Astrocyte (in vitro differentiated cells and primary cell): Measurements from ENCODE around the gene KLHL17. TPM values are rescaled to one million over a fixed set of nuclear protein-coding genes. Genes with fewer than 3 reads are reported as not detected.

Experiments
- DNase-seq: peaks from one replicate; pipeline ENCODE4 v3.0.0-alpha.2; 2010; ENCODE audit warnings: low read depth
- FAIRE-seq: peaks from 2 replicates; lab custom pipeline; 2011; peaks lifted over from hg19 to GRCh38; lab: Jason Lieb, UNC
- H2AFZ ChIP-seq: 2 replicates; pipeline ENCODE4 v1.6.0; 2012; ENCODE audit warnings: low read depth, low read length, inconsistent platforms
- H3K27ac ChIP-seq: 2 replicates; pipeline ENCODE4 v1.5.1; 2011; ENCODE audit warnings: low read depth, low read length, inconsistent platforms
- H3K27me3 ChIP-seq: 2 replicates; pipeline ENCODE4 v1.6.0; 2011; ENCODE audit warnings: low read length, inconsistent platforms; ENCODE audit not compliant: insufficient read depth
- H3K36me3 ChIP-seq: 2 replicates; pipeline ENCODE4 v1.5.1; 2011; ENCODE audit warnings: low read length, inconsistent platforms; ENCODE audit not compliant: insufficient read depth
- H3K4me1 ChIP-seq: 2 replicates; pipeline ENCODE4 v1.5.1; 2011; ENCODE audit warnings: low read length, inconsistent platforms; ENCODE audit not compliant: insufficient read depth
- H3K4me2 ChIP-seq: 2 replicates; pipeline ENCODE4 v1.6.0; 2012; ENCODE audit warnings: low read length, inconsistent platforms
- H3K4me3 ChIP-seq: 2 replicates; pipeline ENCODE4 v1.5.1; 2011; ENCODE audit warnings: low read depth, mild to moderate bottlenecking, low read length, inconsistent platforms; ENCODE audit not compliant: insufficient read depth
- H3K79me2 ChIP-seq: 2 replicates; pipeline ENCODE4 v1.6.0; 2012; ENCODE audit warnings: mild to moderate bottlenecking, low read length, inconsistent platforms; ENCODE audit not compliant: insufficient read depth
- H3K9ac ChIP-seq: 2 replicates; pipeline ENCODE4 v1.6.0; 2012; ENCODE audit warnings: mild to moderate bottlenecking, low read length, inconsistent platforms
- H3K9me3 ChIP-seq: 2 replicates; pipeline ENCODE4 v1.5.1; 2012; ENCODE audit warnings: low read depth, mild to moderate bottlenecking, low read length, inconsistent platforms; ENCODE audit not compliant: insufficient read depth
- H4K20me1 ChIP-seq: 2 replicates; pipeline ENCODE4 v1.6.0; 2012; ENCODE audit warnings: low read length, inconsistent platforms; ENCODE audit not compliant: insufficient read depth
- H3K27ac Mint-ChIP-seq: one replicate; pipeline ENCODE4 v1.8.0; 2021; ENCODE audit warnings: mild to moderate bottlenecking, mixed read lengths; ENCODE audit not compliant: unreplicated experiment
- H3K27me3 Mint-ChIP-seq: one replicate; pipeline ENCODE4 v1.8.0; 2021; ENCODE audit warnings: low read depth, mixed read lengths; ENCODE audit not compliant: unreplicated experiment
- H3K36me3 Mint-ChIP-seq: one replicate; pipeline ENCODE4 v1.8.0; 2021; ENCODE audit warnings: low read depth, mixed read lengths; ENCODE audit not compliant: unreplicated experiment
- H3K4me1 Mint-ChIP-seq: one replicate; pipeline ENCODE4 v1.8.0; 2021; ENCODE audit warnings: low read depth, mixed read lengths; ENCODE audit not compliant: unreplicated experiment
- H3K4me3 Mint-ChIP-seq: one replicate; pipeline ENCODE4 v1.8.0; 2021; ENCODE audit warnings: mild to moderate bottlenecking, moderate library complexity, mixed read lengths; ENCODE audit not compliant: unreplicated experiment
- H3K9me3 Mint-ChIP-seq: one replicate; pipeline ENCODE4 v1.8.0; 2021; ENCODE audit warnings: mild to moderate bottlenecking, mixed read lengths; ENCODE audit not compliant: unreplicated experiment
- EZH2 ChIP-seq: IDR thresholded peaks from 2 replicates; pipeline ENCODE4 v1.6.1; 2012; ENCODE audit warnings: mild to moderate bottlenecking, low read length, inconsistent platforms; ENCODE audit not compliant: insufficient read depth
- total RNA-seq: library from RNA; stranded (reverse); gene quantifications from 2 replicates; pipeline ENCODE4 v1.2.1, GENCODE V29; 2021
- TF ChIP-seq, protein P1 (sequence below): IDR thresholded peaks from 2 replicates; pipeline ENCODE4 v1.5.1; 2011; ENCODE audit warnings: low read depth, mild to moderate bottlenecking, inconsistent platforms, low read length, moderate library complexity; ENCODE audit not compliant: insufficient read depth

KLHL17 gene
- total RNA-seq, 1 donor from 2014 or later = 25.9 TPM

DNA sequence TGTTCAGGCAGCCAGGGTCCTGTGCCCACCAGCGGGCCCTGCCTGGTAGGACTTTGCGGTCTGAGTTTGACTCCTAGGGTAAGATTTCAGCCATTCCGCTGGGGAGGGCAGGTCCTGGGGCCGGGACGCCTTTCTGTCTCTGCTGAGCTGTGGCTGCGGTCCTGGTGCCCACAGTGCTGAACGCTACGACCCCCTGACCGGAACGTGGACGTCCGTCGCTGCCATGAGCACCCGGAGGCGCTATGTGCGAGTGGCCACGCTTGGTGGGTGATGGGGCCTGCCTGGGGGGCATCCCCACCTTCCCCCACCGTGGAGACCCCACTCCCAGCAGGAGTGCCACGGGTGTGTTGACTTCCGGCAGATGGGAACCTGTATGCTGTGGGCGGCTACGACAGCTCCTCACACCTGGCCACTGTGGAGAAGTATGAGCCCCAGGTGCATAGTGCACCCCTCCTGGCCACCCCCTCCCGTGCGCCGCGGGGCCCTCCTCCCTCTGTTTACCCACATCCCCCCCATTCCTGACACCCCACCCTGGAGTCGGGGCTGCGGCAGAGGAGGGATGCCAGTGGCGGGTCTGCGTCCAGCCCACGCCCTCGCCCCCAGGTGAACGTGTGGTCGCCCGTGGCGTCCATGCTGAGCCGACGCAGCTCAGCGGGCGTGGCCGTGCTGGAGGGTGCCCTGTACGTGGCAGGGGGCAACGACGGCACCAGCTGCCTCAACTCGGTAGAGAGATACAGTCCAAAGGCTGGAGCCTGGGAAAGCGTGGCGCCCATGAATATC, 3.6 kb downstream of the KLHL17 start:
- no peak overlapping the region for H3K27ac Mint-ChIP-seq

DNA sequence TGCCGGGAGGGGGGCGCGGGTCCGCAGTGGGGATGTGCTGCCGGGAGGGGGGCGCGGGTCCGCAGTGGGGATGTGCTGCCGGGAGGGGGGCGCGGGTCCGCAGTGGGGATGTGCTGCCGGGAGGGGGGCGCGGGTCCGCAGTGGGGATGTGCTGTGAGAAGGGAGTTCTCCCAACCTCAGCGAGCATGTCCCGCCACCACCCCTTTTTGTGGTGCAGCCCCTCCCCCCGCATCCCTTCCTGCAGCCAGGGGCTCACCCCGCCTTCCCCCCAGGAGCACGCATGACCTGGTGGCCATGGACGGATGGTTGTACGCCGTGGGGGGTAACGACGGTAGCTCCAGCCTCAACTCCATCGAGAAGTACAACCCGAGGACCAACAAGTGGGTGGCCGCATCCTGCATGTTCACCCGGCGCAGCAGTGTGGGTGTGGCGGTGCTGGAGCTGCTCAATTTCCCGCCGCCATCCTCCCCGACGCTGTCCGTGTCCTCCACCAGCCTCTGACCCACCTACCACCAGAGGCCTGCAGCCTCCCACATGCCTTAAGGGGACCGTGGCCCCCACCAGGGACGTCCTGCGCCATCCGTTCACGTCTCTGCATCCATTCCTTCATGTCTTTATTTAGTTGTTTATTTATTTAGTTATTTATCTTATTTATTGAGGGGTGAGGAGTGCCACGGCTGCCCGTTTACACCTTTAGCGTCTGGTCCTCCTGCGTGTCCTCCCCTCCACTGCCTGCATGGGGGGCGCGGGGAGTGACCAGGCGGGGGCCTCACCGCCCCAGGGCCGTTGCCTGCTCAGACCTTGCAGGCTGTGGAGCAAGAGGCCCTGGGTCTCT, 4.5 kb downstream of the KLHL17 start:
- TF ChIP-seq EZH2 = no peak
- TF ChIP-seq, protein P1, sequence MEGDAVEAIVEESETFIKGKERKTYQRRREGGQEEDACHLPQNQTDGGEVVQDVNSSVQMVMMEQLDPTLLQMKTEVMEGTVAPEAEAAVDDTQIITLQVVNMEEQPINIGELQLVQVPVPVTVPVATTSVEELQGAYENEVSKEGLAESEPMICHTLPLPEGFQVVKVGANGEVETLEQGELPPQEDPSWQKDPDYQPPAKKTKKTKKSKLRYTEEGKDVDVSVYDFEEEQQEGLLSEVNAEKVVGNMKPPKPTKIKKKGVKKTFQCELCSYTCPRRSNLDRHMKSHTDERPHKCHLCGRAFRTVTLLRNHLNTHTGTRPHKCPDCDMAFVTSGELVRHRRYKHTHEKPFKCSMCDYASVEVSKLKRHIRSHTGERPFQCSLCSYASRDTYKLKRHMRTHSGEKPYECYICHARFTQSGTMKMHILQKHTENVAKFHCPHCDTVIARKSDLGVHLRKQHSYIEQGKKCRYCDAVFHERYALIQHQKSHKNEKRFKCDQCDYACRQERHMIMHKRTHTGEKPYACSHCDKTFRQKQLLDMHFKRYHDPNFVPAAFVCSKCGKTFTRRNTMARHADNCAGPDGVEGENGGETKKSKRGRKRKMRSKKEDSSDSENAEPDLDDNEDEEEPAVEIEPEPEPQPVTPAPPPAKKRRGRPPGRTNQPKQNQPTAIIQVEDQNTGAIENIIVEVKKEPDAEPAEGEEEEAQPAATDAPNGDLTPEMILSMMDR = no peak
- peaks cover 7% of the 10 kb centered on the region for H3K79me2 ChIP-seq
- peaks cover 5% of the 10 kb centered on the region for H3K36me3 ChIP-seq
- no peak overlapping the region for H2AFZ ChIP-seq
- no peak overlapping the region for H3K4me2 ChIP-seq
- no peak overlapping the region for H3K4me3 Mint-ChIP-seq
- H3K27me3 ChIP-seq = no peaks in the 10 kb centered on the region
- no peak overlapping the region for H3K4me3 ChIP-seq
- no peak for DNase-seq
- no peak overlapping the region for H3K27ac Mint-ChIP-seq
- FAIRE-seq = no peak
- peaks cover 4% of the 10 kb centered on the region for H3K36me3 Mint-ChIP-seq
- H4K20me1 ChIP-seq = peaks cover 6% of the 10 kb centered on the region
- peaks cover 23% of the 10 kb centered on the region for H3K4me1 ChIP-seq
- no peaks in the 10 kb centered on the region for H3K9me3 Mint-ChIP-seq
- H3K9me3 ChIP-seq = no peaks in the 10 kb centered on the region
- no peak overlapping the region for H3K9ac ChIP-seq
- H3K27me3 Mint-ChIP-seq = peaks cover 15% of the 10 kb centered on the region
- no peaks in the 10 kb centered on the region for H3K4me1 Mint-ChIP-seq
- H3K27ac ChIP-seq = no peak overlapping the region

More for the DNA sequence above, 3.6 kb downstream of the KLHL17 start:
- no peak overlapping the region for H3K27ac ChIP-seq
- peaks cover 8% of the 10 kb centered on the region for H3K79me2 ChIP-seq
- DNase-seq = no peak
- Mint-ChIP-seq H3K4me1 (no peaks in the 10 kb centered on the region), H3K9me3 (no peaks in the 10 kb centered on the region), H3K36me3 (peaks cover 4% of the 10 kb centered on the region), H3K4me3 (no peak overlapping the region), H3K27me3 (peaks cover 6% of the 10 kb centered on the region)
- TF ChIP-seq, protein P1 = no peak
- no peak for TF ChIP-seq EZH2
- no peaks in the 10 kb centered on the region for H3K9me3 ChIP-seq
- no peak overlapping the region for H2AFZ ChIP-seq
- peaks cover 25% of the 10 kb centered on the region for H3K4me1 ChIP-seq
- FAIRE-seq = no peak
- peaks cover 5% of the 10 kb centered on the region for H3K36me3 ChIP-seq
- no peaks in the 10 kb centered on the region for H3K27me3 ChIP-seq
- no peaks in the 10 kb centered on the region for H4K20me1 ChIP-seq
- H3K4me2 ChIP-seq = no peak overlapping the region
- no peak overlapping the region for H3K9ac ChIP-seq
- H3K4me3 ChIP-seq = no peak overlapping the region
